C4-2B (cell line): ENCODE data around the gene TNRC6B.

Source experiments
- H3K27ac ChIP-seq: fragments of 450-650 bp; 2 replicates; pipeline ENCODE4 v1.5.1; 2017
- ZFX ChIP-seq: fragments of 450-650 bp; IDR thresholded peaks from 2 replicates; pipeline ENCODE4 v1.6.1; 2017
- TF ChIP-seq, protein P1 (sequence below): fragments of 450-650 bp; conservative IDR thresholded peaks from 2 replicates; pipeline ENCODE4 v1.5.1; 2017; ENCODE audit warnings: mild to moderate bottlenecking

TNRC6B gene

DNA sequence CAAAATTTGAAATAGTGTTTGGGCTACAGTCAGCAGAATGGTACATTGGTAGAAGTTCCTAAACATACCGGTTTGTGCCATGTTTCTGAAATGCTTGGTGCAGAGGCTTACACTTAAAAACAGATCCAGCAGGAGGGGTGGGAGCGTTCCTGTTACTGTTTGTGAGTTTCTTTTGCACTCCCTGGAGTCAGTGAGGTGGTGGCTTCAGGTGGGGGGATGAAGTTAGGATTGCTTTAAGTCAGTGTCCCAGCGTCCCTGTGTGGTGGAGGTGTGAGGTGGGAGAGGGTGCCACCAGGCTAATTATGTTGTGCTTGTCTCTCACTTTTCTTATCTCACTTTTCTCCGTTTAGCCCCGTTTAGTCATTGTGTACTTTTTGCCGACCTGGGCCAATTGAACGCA is 9.7 kb downstream of the TNRC6B start:
- H3K27ac ChIP-seq = no peak overlapping the region
- TF ChIP-seq, protein P1, sequence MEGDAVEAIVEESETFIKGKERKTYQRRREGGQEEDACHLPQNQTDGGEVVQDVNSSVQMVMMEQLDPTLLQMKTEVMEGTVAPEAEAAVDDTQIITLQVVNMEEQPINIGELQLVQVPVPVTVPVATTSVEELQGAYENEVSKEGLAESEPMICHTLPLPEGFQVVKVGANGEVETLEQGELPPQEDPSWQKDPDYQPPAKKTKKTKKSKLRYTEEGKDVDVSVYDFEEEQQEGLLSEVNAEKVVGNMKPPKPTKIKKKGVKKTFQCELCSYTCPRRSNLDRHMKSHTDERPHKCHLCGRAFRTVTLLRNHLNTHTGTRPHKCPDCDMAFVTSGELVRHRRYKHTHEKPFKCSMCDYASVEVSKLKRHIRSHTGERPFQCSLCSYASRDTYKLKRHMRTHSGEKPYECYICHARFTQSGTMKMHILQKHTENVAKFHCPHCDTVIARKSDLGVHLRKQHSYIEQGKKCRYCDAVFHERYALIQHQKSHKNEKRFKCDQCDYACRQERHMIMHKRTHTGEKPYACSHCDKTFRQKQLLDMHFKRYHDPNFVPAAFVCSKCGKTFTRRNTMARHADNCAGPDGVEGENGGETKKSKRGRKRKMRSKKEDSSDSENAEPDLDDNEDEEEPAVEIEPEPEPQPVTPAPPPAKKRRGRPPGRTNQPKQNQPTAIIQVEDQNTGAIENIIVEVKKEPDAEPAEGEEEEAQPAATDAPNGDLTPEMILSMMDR = no peak
- TF ChIP-seq ZFX = no peak

DNA sequence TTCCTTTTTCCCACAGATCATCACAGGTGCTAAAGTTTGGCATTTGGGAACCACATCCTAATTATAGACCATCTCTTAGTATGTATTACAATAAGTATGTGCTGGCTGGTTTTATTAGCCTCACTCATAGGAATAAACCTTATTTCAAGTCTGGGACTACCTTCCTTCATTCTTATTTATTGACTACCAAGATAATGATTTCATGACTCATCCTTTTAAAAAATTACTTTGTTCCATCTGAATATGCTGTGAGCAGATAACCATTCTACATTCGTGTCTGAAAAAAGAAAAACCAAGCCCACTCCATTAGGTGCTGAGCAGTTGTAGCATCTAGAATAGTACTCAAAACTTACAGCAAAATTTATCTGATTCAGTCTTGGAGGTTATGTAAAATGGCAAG is 12.3 kb downstream of the TNRC6B start:
- no peak overlapping the region for H3K27ac ChIP-seq
- TF ChIP-seq, protein P1 = no peak

DNA sequence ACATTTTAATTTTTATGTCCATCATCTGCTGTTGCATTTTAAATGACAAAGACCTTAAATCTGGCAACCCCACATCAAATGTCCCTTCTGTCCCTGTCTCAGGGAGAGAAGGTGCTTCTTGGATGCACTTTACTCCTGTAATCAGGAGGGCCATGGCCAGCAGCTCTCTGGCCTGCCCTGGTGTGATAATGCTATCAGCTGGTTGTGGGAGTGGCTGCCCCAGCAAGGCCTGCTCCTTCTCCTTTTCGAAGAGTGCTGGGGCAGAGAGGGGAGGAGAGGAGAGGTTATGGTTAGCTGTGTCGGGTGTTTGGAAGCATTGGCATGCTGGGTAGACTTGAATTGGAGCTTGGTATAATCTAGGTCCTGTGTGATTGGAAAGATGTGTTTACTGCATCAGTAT is 12.8 kb downstream of the TNRC6B start:
- H3K27ac ChIP-seq = no peak overlapping the region
- TF ChIP-seq ZFX = no peak
- TF ChIP-seq, protein P1 = no peak

DNA sequence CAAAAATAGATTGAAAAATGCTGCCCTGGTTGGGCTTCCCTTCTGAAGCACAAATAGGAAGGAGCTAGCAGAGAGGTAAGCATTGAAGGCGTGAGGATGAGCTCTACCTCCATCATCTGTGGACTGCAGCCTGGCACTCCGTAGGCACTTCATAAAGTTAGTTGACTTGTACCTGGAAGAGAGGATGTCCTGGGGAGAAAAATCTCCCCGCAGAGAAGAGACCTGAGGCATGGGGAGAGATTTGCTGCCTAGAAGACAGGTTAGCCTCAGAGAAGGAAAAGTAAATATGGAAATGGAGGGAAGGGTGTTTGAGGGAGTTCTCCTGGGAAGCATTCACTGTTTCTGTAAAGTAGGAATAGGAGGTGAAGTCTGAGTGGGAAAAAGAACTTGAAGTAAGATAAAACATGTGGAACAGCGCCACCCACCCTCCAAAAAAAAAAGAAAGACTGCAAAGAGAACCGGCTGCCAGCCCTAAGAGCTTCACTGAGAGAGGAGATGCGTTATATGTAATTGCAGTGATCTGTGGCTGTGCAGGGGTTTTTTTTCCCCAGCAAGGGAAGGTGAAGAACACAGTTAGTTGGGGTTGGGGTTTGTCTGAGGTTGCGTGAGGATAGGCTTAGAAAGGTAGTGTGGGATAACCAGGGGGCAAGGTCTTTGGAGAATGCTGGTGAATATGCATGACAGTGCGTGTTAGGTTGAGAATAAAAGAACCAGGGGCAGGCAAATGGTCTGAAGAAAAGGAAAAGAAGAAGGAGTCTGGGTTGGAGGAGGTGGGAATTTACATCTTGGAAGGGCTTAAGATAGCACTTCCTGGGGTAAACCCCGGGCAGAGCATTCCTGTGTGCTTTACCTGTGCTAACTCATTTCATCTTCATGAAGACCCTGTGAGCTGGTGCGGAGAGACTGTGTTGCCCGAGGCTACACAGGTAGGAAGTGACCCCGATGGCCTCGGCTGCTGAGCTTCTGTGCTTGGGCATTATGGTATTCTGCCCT is 16.0 kb downstream of the TNRC6B start:
- TF ChIP-seq, protein P1 = peak; percentile 73
- no peak for TF ChIP-seq ZFX
- H3K27ac ChIP-seq = peak overlapping the region; percentile 65

DNA sequence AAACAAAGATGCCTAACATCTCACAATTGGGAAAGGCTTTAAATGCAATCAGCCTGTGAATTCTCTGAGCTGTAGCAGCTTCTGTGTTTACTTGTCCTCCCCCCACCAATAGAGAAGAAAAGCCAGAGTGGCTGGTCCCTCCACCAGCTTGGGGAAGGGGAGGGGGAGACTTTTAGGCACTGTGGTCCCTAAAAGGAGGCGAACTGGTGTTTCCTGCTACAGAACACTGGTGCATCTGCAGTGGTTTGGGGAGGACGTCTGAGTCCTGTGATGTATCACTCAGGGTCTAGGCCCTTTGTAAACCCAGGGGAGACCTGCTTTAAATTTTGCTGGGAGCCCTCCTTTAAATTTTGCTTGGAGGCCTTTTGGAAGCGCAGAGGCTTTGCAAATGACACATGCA is 16.9 kb downstream of the TNRC6B start:
- peak overlapping the region; percentile 65 for H3K27ac ChIP-seq
- TF ChIP-seq, protein P1 = no peak
- TF ChIP-seq ZFX = no peak

DNA sequence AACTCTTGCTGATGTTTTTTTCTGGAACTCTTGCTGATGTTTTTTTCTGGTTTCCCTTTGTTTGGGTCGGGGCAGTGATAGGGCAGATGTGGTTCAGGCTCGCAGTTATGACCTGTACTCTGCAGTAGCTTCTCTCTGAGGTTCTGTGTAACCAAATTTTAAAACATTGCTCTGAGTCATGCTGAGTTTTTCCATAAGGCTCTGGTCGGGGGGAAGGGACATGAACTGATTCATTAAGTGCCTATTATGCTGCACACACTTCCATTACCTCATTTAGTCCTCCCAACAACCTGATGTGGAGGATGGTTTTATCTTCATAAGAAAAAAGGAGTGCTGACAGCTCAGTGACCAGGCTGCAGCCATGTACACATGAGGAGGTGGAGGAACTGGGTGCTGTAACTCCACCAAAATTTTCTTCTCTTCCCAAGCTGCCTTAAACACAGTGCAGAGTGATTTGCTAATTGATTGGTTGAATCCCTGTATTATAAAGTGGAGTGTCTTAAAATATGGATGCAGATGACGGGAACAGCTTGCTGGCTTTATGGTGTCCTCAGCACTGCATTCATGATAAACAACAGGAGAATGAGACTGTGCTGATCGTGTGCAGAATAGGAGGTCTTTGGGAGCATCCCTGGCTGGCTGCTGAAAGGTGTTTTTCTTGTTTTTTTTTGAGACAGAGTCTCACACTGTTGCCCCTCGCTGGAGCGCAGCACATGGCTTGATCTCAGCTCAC is 19.1 kb downstream of the TNRC6B start:
- peak overlapping the region; percentile 43 for H3K27ac ChIP-seq
- TF ChIP-seq, protein P1 = no peak
- TF ChIP-seq ZFX = no peak

DNA sequence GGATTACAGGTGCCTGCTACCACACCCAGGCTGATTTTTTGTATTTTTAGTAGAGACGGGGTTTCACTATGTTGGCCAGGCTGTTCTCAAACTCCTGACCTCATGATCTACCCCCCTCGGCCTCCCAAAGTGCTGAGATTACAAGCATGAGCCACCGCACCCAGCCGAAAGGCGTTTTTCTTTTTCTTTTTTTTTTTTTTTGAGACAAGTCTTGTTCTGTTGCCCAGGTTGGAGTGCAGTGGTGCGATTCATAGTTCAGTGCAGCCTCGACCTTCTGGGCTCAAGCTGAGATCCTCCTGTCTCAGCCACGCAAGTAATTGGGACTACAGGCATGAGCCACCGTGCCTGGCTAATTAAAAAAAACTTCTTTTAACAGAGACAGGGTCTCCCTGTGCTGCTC is 19.7 kb downstream of the TNRC6B start:
- H3K27ac ChIP-seq = peak overlapping the region; percentile 43
